ENCODE data around the gene AKAP8.

- TF ChIP-seq, protein P1, sequence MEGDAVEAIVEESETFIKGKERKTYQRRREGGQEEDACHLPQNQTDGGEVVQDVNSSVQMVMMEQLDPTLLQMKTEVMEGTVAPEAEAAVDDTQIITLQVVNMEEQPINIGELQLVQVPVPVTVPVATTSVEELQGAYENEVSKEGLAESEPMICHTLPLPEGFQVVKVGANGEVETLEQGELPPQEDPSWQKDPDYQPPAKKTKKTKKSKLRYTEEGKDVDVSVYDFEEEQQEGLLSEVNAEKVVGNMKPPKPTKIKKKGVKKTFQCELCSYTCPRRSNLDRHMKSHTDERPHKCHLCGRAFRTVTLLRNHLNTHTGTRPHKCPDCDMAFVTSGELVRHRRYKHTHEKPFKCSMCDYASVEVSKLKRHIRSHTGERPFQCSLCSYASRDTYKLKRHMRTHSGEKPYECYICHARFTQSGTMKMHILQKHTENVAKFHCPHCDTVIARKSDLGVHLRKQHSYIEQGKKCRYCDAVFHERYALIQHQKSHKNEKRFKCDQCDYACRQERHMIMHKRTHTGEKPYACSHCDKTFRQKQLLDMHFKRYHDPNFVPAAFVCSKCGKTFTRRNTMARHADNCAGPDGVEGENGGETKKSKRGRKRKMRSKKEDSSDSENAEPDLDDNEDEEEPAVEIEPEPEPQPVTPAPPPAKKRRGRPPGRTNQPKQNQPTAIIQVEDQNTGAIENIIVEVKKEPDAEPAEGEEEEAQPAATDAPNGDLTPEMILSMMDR (IDR thresholded peaks at IDR 0.05): no peak
- no peak for TF ChIP-seq ZFX (IDR thresholded peaks at IDR 0.05; ENCODE audit: borderline replicate concordance)
Observed at GRCh38 chr19:15328312-15328711, 51.3 kb downstream of the AKAP8 start.

Data from 22Rv1 (cell line).